Heart right ventricle (tissue), 16 donors: Measurements from ENCODE around the gene SH3GL3. TPM values are rescaled to one million over a fixed set of nuclear protein-coding genes. Genes with fewer than 3 reads are reported as not detected.

Experiments used
- ATAC-seq, 8 donors: fragments of 200-7000 bp; cut with Tn5 transposase; one replicate each; pipeline ENCODE4 v1.9.1; 2020; ENCODE audit warnings: mild to moderate bottlenecking in 8 of 8, moderate library complexity in 8 of 8, moderate number of reproducible peaks in 1 of 8
- DNase-seq, 2 donors: peaks; one replicate each; pipeline ENCODE4 v3.0.0-alpha.2; 2020
- H3K27ac ChIP-seq, 10 donors: fragments of 200-600 bp; sonication (generic) in 2 of 10; one replicate each; pipeline versions ENCODE4 v1.5.0 to v1.8.0; 2020 to 2022; ENCODE audit warnings: mild to moderate bottlenecking in 3 of 10
- H3K27me3 ChIP-seq, 7 donors: fragments of 200-600 bp; one replicate each; pipeline ENCODE4 v1.8.0; 2021 to 2022; ENCODE audit warnings: mild to moderate bottlenecking in 2 of 7
- H3K36me3 ChIP-seq, 9 donors: fragments of 200-600 bp; sonication (generic) in 1 of 9; one replicate each; pipeline versions ENCODE4 v1.5.0 to v1.8.0; 2020 to 2022; ENCODE audit warnings: mild to moderate bottlenecking in 2 of 9
- H3K4me1 ChIP-seq, 9 donors: fragments of 200-600 bp; sonication (generic) in 1 of 9; one replicate each; pipeline versions ENCODE4 v1.5.0 to v1.8.0; 2020 to 2022; ENCODE audit warnings: mild to moderate bottlenecking in 4 of 9
- H3K4me3 ChIP-seq, 10 donors: fragments of 200-600 bp; sonication (generic) in 2 of 10; one replicate each; pipeline versions ENCODE4 v1.5.0 to v1.8.0; 2020 to 2022; ENCODE audit warnings: mild to moderate bottlenecking in 7 of 10, moderate library complexity in 2 of 10
- H3K9me3 ChIP-seq, 11 donors: fragments of 200-600 bp in 10 of 11; sonication (generic) in 2 of 11; one replicate each; pipeline versions ENCODE4 v1.5.0 to v1.8.0; 2013 to 2022; ENCODE audit warnings: mild to moderate bottlenecking in 2 of 11, control low read depth in 1 of 11, moderate library complexity in 1 of 11
- WGBS, 2 donors: extraction: QIAGEN DNeasy Blood & Tissue Kit; methylation state at CpG; one replicate each; pipeline ENCODE4 v1.1.7; 2013; ENCODE audit warnings: inconsistent platforms in 1 of 2; 5-methylcytosine and 5-hydroxymethylcytosine counted together
- intact Hi-C, 10 donors: fragments of 100-400 bp; cut with DNase I; formaldehyde crosslinking; loops; one replicate each; pipeline versions ENCODE4 v1.11.1 to v1.14.2; 2022
- polyA plus RNA-seq, 2 donors: library from polyadenylated mRNA; stranded (reverse); fragments of 200-250 nt; gene quantifications; one replicate each; pipeline ENCODE4 v1.2.3, GENCODE V29; 2013
- total RNA-seq, 10 donors: library from RNA; stranded (reverse); fragmentation: NEBNext Ultra II Directional in 3 of 10; extraction: Animal tissue kit (Norgen Biotek cat#: 25700) in 3 of 10; gene quantifications; one replicate each; pipeline versions ENCODE4 v1.2.1 to v1.2.4, GENCODE V29; 2021 to 2023
- TF ChIP-seq, protein P1 (sequence below), 9 donors: fragments of 200-600 bp; sonication (generic) in 2 of 9; IDR thresholded peaks; one replicate each; pipeline versions ENCODE4 v1.5.0 to v1.8.0; 2021 to 2022; ENCODE audit warnings: antibody characterized with exemption in 9 of 9, mild to moderate bottlenecking in 5 of 9, moderate library complexity in 1 of 9
- donor health status: Arrhythmogenic right ventricular cardiomyopathy.
- donor health status: ischemic (EF 13 %, LVEDD 7.1; RV severe dilation, severe dysfunction).
- donor health status: healthy with polysubstance abuse.
- donor health status: DM: no; HTN: yes; CAD: no.
- donor health status: DM: no; HTN: no; CAD: no.
- donor health status: ischemic (EF 25% LVEDD 6.9; RV normal size, moderate dysfunction).
- donor health status: ischemic (EF 25% LVEDD 5.7; RV mildly dilated, moderate dysfunction).
- donor health status: healthy.
- donor health status: DM: yes; HTN: yes; CAD: no.
- donor health status: Ischemic cardiomyopathy.
- donor health status: ischemic (EF 35%, LVEDD 5.7; RV mildly dilated, moderate dysfunction).
- donor health status: nonischemic (EF 11% LVEDD 7.7; RV severe dilation, severe dysfunction).
- donor health status: DM: yes; HTN: yes; CAD: no.
- donor health status: PGD.
- donor health status: ischemic (EF 29% LVEDD 5.4; RV normal size, mild dysfunction).
- donor health status: nonischemic (EF 23%, LVEDD 6.1; RV moderate dilation, normal function).

The SH3GL3 gene
- total and polyA plus RNA-seq, 12 donors: 0.13 to 0.17 TPM; not detected in 10

GRCh38 chr15:83613714-83614113, 166.6 kb downstream of the SH3GL3 start:
- 50 to 57% methylated on average over 2 of the region's 2 CpGs for WGBS, 2 donors
- Histone ChIP-seq H3K36me3 (no peaks in the 10 kb centered on the region), H3K9me3 (no peaks in the 10 kb centered on the region), H3K27ac (no peak overlapping the region), H3K27me3 (no peaks in the 10 kb centered on the region), H3K4me1 (peaks cover 0 to 7% (median 0%) of the 10 kb centered on the region in 9 donors), H3K4me3 (no peak overlapping the region)
- intact Hi-C loops: no loop called here
- TF ChIP-seq, protein P1, sequence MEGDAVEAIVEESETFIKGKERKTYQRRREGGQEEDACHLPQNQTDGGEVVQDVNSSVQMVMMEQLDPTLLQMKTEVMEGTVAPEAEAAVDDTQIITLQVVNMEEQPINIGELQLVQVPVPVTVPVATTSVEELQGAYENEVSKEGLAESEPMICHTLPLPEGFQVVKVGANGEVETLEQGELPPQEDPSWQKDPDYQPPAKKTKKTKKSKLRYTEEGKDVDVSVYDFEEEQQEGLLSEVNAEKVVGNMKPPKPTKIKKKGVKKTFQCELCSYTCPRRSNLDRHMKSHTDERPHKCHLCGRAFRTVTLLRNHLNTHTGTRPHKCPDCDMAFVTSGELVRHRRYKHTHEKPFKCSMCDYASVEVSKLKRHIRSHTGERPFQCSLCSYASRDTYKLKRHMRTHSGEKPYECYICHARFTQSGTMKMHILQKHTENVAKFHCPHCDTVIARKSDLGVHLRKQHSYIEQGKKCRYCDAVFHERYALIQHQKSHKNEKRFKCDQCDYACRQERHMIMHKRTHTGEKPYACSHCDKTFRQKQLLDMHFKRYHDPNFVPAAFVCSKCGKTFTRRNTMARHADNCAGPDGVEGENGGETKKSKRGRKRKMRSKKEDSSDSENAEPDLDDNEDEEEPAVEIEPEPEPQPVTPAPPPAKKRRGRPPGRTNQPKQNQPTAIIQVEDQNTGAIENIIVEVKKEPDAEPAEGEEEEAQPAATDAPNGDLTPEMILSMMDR (IDR thresholded peaks at IDR 0.05): no peak
- no peak for DNase-seq
- peak in 1 of 8 donors; percentile 21 for ATAC-seq

DNA sequence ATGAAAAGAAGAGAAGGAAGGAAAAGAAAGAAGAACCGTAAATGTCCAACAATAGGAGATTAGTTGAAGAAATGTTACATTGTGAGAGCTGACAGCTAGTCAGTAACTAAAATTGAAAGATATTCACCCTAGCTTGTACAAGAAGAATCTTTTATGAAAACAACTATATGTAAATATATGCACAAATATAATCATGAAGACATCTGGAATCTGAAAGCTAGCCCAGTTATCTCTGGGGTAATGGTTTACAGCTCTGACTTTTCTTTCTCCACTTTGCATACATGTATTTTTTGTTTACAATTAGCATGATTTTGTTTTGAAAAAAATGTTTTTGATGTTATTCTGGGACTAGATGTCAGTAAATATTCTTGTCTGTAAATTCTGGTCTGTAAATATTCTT, 169.7 kb downstream of the SH3GL3 start:
- H3K27ac ChIP-seq: no peak overlapping the region
- ATAC-seq (no peak), DNase-seq (no peak)
- intact Hi-C loops: no loop called here
- H3K9me3 ChIP-seq: peaks cover 0 to 16% (median 0%) of the 10 kb centered on the region in 11 donors
- WGBS, 2 donors: 79 to 89% methylated on average over 1 of the region's 1 CpG
- TF ChIP-seq, protein P1 (IDR thresholded peaks at IDR 0.05): no peak
- H3K27me3 ChIP-seq: no peaks in the 10 kb centered on the region
- peaks cover 0 to 7% (median 0%) of the 10 kb centered on the region in 9 donors for H3K4me1 ChIP-seq
- no peaks in the 10 kb centered on the region for H3K36me3 ChIP-seq
- H3K4me3 ChIP-seq: no peak overlapping the region

DNA sequence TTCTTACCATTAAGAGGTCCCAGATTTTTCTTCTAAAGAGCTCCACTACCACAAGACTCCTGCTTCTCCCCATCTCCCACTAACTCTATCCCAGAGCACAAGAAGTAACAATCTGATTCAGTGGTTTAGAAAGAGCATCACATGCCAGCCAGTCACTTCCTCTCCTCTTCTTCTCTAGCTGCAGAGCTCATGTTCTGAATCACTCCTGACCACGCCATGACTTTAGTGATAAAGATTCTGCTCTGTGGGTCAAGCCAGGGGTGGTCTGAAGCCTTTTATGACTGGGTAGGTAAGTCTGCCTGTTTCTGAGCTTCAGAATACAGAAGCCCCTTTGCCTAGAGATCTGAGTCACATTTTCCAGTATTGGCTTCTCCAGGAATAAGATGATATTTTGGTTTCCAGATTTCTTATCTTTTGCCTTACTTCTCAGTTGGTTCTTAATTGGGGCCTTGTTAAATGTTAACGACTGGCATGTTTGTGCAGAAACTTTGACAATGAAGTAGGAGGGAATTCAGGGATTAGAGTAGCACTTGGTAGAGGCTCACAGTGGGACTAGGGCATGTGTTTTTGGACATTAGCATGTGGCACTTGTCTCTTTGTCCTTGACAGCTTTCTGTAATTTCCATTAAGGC, 179.1 kb downstream of the SH3GL3 start:
- intact Hi-C loops: no loop called here
- TF ChIP-seq, protein P1 (IDR thresholded peaks at IDR 0.05): no peak
- no peak for DNase-seq

DNA sequence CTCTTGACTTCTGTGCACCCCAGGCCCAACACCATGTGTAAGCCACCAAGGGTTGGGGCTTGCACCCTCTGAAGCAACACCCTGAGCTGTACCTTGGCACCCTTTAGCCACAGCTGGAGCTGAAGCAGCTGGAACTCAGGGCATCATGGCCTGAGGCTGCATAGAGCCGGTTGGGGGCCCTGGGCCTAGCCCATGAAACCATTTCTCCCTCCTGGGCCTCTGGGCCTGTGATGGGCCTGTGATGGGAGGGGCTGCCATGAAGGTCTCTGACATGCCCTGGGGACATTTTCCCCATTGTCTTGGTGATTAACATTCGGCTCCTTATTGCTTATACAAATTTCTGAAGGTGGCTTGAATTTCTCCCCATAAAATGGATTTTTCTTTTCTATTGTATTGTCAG, 184.4 kb downstream of the SH3GL3 start:
- TF ChIP-seq, protein P1 (IDR thresholded peaks at IDR 0.05): no peak
- no peaks in the 10 kb centered on the region for H3K9me3 ChIP-seq
- no peak for DNase-seq
- no peak for ATAC-seq
- no peaks in the 10 kb centered on the region for H3K4me1 ChIP-seq
- H3K27ac ChIP-seq: no peak overlapping the region
- H3K36me3 ChIP-seq: no peaks in the 10 kb centered on the region
- no peaks in the 10 kb centered on the region for H3K27me3 ChIP-seq
- 83 to 89% methylated on average over 2 of the region's 2 CpGs for WGBS, 2 donors
- intact Hi-C loops: no loop called here
- no peak overlapping the region for H3K4me3 ChIP-seq

More for the DNA sequence above, 179.1 kb downstream of the SH3GL3 start:
- H3K27ac ChIP-seq: no peak overlapping the region
- H3K9me3 ChIP-seq: no peaks in the 10 kb centered on the region
- no peaks in the 10 kb centered on the region for H3K4me1 ChIP-seq
- no peaks in the 10 kb centered on the region for H3K36me3 ChIP-seq
- no peaks in the 10 kb centered on the region for H3K27me3 ChIP-seq
- H3K4me3 ChIP-seq: no peak overlapping the region
- WGBS, 2 donors: 77 to 80% methylated on average over 2 of the region's 2 CpGs
- ATAC-seq: no peak
